ENCODE measurements around the gene SCEL. TPM values are rescaled to one million over a fixed set of nuclear protein-coding genes. Genes with fewer than 3 reads are reported as not detected.
A peak's percentile ranks its signal among the peaks of the same experiment; 100 is the strongest.
"Not testable (repeated sequence)": the region's sequence is repeated elsewhere in the genome, so short reads cannot be mapped to it uniquely, and the experiment has no call there.

Gene SCEL
- polyA plus RNA-seq, 2 of the 4 experiments (the other 2 are of a cell fraction), result 0.06 to 1.4 TPM

GRCh38 chr13:77518266-77518665 is 17.2 kb upstream of the SCEL start:
- H3K4me1 ChIP-seq, result peaks cover 41% of the 10 kb centered on the region
- TF ChIP-seq, protein P1, sequence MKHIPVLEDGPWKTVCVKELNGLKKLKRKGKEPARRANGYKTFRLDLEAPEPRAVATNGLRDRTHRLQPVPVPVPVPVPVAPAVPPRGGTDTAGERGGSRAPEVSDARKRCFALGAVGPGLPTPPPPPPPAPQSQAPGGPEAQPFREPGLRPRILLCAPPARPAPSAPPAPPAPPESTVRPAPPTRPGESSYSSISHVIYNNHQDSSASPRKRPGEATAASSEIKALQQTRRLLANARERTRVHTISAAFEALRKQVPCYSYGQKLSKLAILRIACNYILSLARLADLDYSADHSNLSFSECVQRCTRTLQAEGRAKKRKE (CRISPR knock-in tag; IDR thresholded peaks at IDR 0.05; ENCODE audit: low read depth), result no peak
- TF ChIP-seq RARB (CRISPR knock-in tag; IDR thresholded peaks at IDR 0.05) (no peak), POLR2AphosphoS2 (conservative IDR thresholded peaks at IDR 0.05; ENCODE audit: low read length) (no peak), EHF (CRISPR knock-in tag; IDR thresholded peaks at IDR 0.05) (no peak), FOSB (CRISPR knock-in tag; IDR thresholded peaks at IDR 0.05) (no peak), RFX5 (IDR thresholded peaks at IDR 0.05) (no peak), GATA3 (IDR thresholded peaks at IDR 0.05; ENCODE audit: borderline replicate concordance) (no peak), HOXB5 (CRISPR knock-in tag; IDR thresholded peaks at IDR 0.05) (no peak), NPAS2 (CRISPR knock-in tag; IDR thresholded peaks at IDR 0.05; ENCODE audit: borderline replicate concordance) (no peak), HOXA7 (CRISPR knock-in tag; IDR thresholded peaks at IDR 0.05) (no peak), SREBF2 (IDR thresholded peaks at IDR 0.05) (no peak), TFCP2L1 (CRISPR knock-in tag; IDR thresholded peaks at IDR 0.05) (no peak), HOXB13 (CRISPR knock-in tag; IDR thresholded peaks at IDR 0.05; ENCODE audit: low read depth) (no peak), HES2 (IDR thresholded peaks at IDR 0.05) (no peak), KDM1A (IDR thresholded peaks at IDR 0.05; ENCODE audit: low read depth) (no peak), CBX2 (IDR thresholded peaks at IDR 0.05; ENCODE audit: borderline replicate concordance, low read depth) (no peak), JUN (IDR thresholded peaks at IDR 0.05) (no peak), ZFP36 (IDR thresholded peaks at IDR 0.05; ENCODE audit: borderline replicate concordance, partially characterized antibody) (no peak)
- TF ChIP-seq, protein P2, sequence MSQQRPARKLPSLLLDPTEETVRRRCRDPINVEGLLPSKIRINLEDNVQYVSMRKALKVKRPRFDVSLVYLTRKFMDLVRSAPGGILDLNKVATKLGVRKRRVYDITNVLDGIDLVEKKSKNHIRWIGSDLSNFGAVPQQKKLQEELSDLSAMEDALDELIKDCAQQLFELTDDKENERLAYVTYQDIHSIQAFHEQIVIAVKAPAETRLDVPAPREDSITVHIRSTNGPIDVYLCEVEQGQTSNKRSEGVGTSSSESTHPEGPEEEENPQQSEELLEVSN (IDR thresholded peaks at IDR 0.05; ENCODE audit: borderline replicate concordance, low read depth), result no peak
- CTCF ChIA-PET, result no interaction called here

DNA sequence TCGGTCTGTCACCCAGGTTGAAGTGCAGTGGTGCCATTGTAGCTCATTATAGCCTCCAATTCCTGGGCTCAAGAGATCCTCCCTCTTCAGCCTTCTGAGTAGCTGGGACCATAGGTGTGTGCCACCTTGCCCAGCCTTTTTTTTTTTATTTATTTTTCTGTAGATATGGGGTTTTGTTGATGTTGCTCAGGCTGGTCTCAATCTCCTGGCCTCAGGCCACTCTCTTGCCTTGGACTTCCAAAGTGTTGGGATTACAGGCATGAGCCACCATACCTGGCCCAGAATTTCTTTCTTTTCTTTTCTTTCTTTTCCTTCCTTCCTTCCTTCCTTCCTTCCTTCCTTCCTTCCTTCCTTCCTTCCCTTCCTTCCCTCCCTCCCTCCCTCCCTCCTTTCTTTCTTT is 16.1 kb upstream of the SCEL start:
- CTCF ChIA-PET; FAIRE-seq; ATAC-seq; DNase-seq (ENCODE audit: low read depth in 1 of 2, low spot score in 1 of 2); H3K4me2 ChIP-seq; H3K9me3 ChIP-seq; H3K4me3 ChIP-seq; POLR2A ChIA-PET: not testable (repeated sequence)
- peaks cover 41% of the 10 kb centered on the region for H3K4me1 ChIP-seq
- peak overlapping the region in 1 of 2 experiments; percentile 41; a peak in 1 of 6 replicates for H3K27ac ChIP-seq
- WGBS (ENCODE audit: missing lambda C conversion rate), result 78% methylated on average over 1 of the region's 1 CpG

More at GRCh38 chr13:77518266-77518665, 17.2 kb upstream of the SCEL start:
- Histone ChIP-seq H3K4me3 (no peak overlapping the region), H3K9me3 (no peaks in the 10 kb centered on the region), H3K4me2 (no peak overlapping the region), H3K27ac (no peak overlapping the region)
- POLR2A ChIA-PET, result no interaction called here
- FAIRE-seq (no peak), DNase-seq (ENCODE audit: low read depth in 1 of 2, low spot score in 1 of 2) (no peak), ATAC-seq (no peak)

DNA sequence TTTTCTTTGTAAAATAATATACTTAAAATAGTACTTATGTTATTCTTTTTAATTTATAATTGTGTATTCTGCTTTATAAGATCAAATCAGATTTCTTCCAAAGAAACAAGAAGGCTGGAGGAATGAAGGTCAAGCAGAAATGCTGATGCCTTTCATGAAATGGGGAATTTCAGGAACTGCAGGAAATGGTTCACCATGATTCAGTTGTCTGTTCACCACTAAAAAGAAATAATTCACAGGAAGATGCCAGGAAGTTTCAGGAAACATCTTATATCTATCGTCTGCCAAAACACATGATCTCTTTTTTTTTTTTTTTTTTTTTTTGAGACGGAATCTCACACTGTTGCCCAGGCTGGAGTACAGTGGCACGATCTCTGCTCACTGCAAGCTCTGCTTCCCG is 15.7 kb upstream of the SCEL start:
- FAIRE-seq (no peak), DNase-seq (ENCODE audit: low read depth in 1 of 2, low spot score in 1 of 2) (no peak), ATAC-seq (no peak)
- H3K4me3 ChIP-seq, result no peak overlapping the region
- CTCF ChIA-PET, result no interaction called here
- 78% methylated on average over 3 of the region's 4 CpGs for WGBS (ENCODE audit: missing lambda C conversion rate)
- no peak overlapping the region for H3K4me2 ChIP-seq
- no peak overlapping the region; a peak in 3 of 6 replicates for H3K27ac ChIP-seq
- peaks cover 41% of the 10 kb centered on the region for H3K4me1 ChIP-seq
- TF ChIP-seq BHLHE40 (IDR thresholded peaks at IDR 0.05; ENCODE audit: low read depth, low read length), result no peak
- TF ChIP-seq USF2 (IDR thresholded peaks at IDR 0.05), result no peak
- no peak for TF ChIP-seq FOXS1 (CRISPR knock-in tag; IDR thresholded peaks at IDR 0.05)
- TF ChIP-seq EHMT2 (IDR thresholded peaks at IDR 0.05; ENCODE audit: low read depth), result no peak
- no peak for TF ChIP-seq RFX5 (IDR thresholded peaks at IDR 0.05)
- no peak for TF ChIP-seq ZSCAN20 (CRISPR knock-in tag; IDR thresholded peaks at IDR 0.05)
- TF ChIP-seq HEYL (CRISPR knock-in tag; IDR thresholded peaks at IDR 0.05), result no peak
- TF ChIP-seq RAD21 (conservative IDR thresholded peaks at IDR 0.05 in 1 of 2, IDR thresholded peaks at IDR 0.05 in 1 of 2), result no peak
- TF ChIP-seq JUNB (IDR thresholded peaks at IDR 0.05), result no peak
- TF ChIP-seq KDM1A (IDR thresholded peaks at IDR 0.05; ENCODE audit: low read depth), result no peak
- TF ChIP-seq CEBPB (IDR thresholded peaks at IDR 0.05), result no peak
- TF ChIP-seq, protein P3, sequence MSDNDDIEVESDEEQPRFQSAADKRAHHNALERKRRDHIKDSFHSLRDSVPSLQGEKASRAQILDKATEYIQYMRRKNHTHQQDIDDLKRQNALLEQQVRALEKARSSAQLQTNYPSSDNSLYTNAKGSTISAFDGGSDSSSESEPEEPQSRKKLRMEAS (IDR thresholded peaks at IDR 0.05), result no peak
- no peak for TF ChIP-seq CHD4 (IDR thresholded peaks at IDR 0.05; ENCODE audit: borderline replicate concordance)
- no peak for TF ChIP-seq CTCF (IDR thresholded peaks at IDR 0.05)
- TF ChIP-seq ZC3H11A (IDR thresholded peaks at IDR 0.05), result no peak
- no peak for TF ChIP-seq CHD2 (IDR thresholded peaks at IDR 0.05; ENCODE audit: low read length, partially characterized antibody)
- no peaks in the 10 kb centered on the region for H3K9me3 ChIP-seq
- POLR2A ChIA-PET, result no interaction called here
